GM12872 (cell line): ENCODE data around the gene ARHGAP45.
A peak's percentile ranks its signal among the peaks of the same experiment; 100 is the strongest.

ENCODE experiments used
- CTCF ChIP-seq: IDR thresholded peaks from 3 replicates; pipeline ENCODE4 v1.5.1; 2011; ENCODE audit warnings: low read depth, mild to moderate bottlenecking, low read length, moderate library complexity; ENCODE audit not compliant: insufficient read depth

ARHGAP45 gene

GRCh38 chr19:1085676-1086442 is 18.9 kb downstream of the ARHGAP45 start:
- TF ChIP-seq CTCF: no peak

GRCh38 chr19:1086613-1087012 is 19.6 kb downstream of the ARHGAP45 start:
- no peak for TF ChIP-seq CTCF

- peak; percentile 39 for TF ChIP-seq CTCF
Measured at GRCh38 chr19:1087813-1088415, 20.9 kb downstream of the ARHGAP45 start.

GRCh38 chr19:1088416-1089010 is 21.5 kb downstream of the ARHGAP45 start:
- no peak for TF ChIP-seq CTCF

- no peak for TF ChIP-seq CTCF
Measured at GRCh38 chr19:1089126-1089771, 22.3 kb downstream of the ARHGAP45 start.

- no peak for TF ChIP-seq CTCF
Measured at GRCh38 chr19:1089891-1090290, 22.9 kb downstream of the ARHGAP45 start.

- no peak for TF ChIP-seq CTCF
Measured at GRCh38 chr19:1090731-1091543, 24.0 kb downstream of the ARHGAP45 start.
